ENCODE results near the gene LPCAT1. TPM values are rescaled to one million over a fixed set of nuclear protein-coding genes. Genes with fewer than 3 reads are reported as not detected.

The LPCAT1 gene
- total and polyA plus RNA-seq, 2 experiments from 2014 or later, result 78.0 to 255 TPM

DNA sequence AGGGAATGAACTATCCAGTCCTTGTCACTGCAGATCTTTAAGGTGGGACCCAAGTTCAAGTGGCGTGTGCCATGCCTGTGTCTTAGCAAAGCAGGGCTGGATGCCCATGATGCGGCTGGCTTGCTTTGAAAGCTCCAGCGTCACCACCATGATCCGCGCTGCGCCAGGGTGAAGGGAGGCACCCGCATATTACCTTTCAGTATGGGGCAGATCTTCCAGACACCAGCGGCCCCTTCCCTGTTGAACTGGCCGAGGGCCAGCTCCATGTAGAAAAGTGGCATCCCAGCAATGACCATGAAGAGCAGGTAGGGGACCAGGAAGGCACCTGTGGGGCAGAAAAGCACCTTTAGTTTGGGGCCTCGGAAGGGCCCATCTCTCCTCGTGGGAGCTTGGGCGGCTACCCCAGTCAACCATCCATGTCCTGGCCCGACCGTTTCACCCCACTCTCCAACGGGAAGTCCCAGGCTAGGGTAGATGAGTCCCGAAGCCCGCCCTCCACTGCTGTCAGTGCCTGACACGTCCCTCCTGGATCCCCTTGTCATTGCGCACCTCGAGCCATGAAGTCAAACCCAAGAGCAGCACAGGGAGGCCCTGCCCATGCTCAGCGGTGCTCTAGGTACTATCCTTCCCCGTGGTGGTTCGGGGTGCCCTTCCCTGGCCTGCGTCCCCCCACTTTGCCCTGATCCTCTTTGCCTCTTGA is 82.4 kb downstream of the LPCAT1 start (continued):
- TF ChIP-seq EZH2 (IDR thresholded peaks at IDR 0.05; ENCODE audit: low read depth, unreplicated experiment) (no peak), EZH2phosphoT487 (IDR thresholded peaks at IDR 0.05; ENCODE audit: unreplicated experiment) (no peak), ZNF114 (CRISPR knock-in tag; IDR thresholded peaks at IDR 0.05) (no peak)
- TF ChIP-seq, protein P1, sequence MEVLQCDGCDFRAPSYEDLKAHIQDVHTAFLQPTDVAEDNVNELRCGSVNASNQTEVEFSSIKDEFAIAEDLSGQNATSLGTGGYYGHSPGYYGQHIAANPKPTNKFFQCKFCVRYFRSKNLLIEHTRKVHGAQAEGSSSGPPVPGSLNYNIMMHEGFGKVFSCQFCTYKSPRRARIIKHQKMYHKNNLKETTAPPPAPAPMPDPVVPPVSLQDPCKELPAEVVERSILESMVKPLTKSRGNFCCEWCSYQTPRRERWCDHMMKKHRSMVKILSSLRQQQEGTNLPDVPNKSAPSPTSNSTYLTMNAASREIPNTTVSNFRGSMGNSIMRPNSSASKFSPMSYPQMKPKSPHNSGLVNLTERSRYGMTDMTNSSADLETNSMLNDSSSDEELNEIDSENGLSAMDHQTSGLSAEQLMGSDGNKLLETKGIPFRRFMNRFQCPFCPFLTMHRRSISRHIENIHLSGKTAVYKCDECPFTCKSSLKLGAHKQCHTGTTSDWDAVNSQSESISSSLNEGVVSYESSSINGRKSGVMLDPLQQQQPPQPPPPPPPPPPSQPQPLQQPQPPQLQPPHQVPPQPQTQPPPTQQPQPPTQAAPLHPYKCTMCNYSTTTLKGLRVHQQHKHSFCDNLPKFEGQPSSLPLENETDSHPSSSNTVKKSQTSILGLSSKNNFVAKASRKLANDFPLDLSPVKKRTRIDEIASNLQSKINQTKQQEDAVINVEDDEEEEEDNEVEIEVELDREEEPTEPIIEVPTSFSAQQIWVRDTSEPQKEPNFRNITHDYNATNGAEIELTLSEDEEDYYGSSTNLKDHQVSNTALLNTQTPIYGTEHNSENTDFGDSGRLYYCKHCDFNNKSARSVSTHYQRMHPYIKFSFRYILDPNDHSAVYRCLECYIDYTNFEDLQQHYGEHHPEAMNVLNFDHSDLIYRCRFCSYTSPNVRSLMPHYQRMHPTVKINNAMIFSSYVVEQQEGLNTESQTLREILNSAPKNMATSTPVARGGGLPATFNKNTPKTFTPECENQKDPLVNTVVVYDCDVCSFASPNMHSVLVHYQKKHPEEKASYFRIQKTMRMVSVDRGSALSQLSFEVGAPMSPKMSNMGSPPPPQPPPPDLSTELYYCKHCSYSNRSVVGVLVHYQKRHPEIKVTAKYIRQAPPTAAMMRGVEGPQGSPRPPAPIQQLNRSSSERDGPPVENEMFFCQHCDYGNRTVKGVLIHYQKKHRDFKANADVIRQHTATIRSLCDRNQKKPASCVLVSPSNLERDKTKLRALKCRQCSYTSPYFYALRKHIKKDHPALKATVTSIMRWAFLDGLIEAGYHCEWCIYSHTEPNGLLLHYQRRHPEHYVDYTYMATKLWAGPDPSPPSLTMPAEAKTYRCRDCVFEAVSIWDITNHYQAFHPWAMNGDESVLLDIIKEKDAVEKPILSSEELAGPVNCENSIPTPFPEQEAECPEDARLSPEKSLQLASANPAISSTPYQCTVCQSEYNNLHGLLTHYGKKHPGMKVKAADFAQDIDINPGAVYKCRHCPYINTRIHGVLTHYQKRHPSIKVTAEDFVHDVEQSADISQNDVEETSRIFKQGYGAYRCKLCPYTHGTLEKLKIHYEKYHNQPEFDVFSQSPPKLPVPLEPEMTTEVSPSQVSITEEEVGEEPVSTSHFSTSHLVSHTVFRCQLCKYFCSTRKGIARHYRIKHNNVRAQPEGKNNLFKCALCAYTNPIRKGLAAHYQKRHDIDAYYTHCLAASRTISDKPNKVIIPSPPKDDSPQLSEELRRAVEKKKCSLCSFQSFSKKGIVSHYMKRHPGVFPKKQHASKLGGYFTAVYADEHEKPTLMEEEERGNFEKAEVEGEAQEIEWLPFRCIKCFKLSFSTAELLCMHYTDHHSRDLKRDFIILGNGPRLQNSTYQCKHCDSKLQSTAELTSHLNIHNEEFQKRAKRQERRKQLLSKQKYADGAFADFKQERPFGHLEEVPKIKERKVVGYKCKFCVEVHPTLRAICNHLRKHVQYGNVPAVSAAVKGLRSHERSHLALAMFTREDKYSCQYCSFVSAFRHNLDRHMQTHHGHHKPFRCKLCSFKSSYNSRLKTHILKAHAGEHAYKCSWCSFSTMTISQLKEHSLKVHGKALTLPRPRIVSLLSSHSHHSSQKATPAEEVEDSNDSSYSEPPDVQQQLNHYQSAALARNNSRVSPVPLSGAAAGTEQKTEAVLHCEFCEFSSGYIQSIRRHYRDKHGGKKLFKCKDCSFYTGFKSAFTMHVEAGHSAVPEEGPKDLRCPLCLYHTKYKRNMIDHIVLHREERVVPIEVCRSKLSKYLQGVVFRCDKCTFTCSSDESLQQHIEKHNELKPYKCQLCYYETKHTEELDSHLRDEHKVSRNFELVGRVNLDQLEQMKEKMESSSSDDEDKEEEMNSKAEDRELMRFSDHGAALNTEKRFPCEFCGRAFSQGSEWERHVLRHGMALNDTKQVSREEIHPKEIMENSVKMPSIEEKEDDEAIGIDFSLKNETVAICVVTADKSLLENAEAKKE (CRISPR knock-in tag; IDR thresholded peaks at IDR 0.05), result no peak

DNA sequence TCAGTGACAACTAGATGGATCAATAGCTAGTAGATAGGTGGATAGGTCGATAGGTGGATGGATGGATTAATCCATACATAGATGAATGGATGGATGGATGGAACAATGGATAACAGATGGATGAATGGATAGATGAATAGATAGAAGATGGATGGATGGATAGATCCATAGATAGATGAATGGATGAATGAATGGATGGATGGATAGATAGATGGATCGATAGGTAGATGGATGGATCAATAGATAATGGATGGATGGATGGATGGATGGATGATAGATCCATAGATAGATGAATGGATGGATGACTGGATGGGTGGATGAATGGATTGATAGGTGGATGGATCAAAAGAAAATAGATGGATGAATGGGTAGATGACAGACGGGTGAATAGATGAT is 83.7 kb downstream of the LPCAT1 start:
- peaks cover 4% of the 10 kb centered on the region; the same call in 1 of the 3 replicates for H3K4me1 Mint-ChIP-seq
- Histone ChIP-seq H3K27me3 (ENCODE audit: insufficient read depth) (peaks cover 29% of the 10 kb centered on the region), H3K9me2 (ENCODE audit: insufficient read depth) (peaks cover 8% of the 10 kb centered on the region)
- no peak for TF ChIP-seq CREB1 (CRISPR knock-in tag; IDR thresholded peaks at IDR 0.05; ENCODE audit: low read depth)
- no peak for TF ChIP-seq JUNB (IDR thresholded peaks at IDR 0.05; ENCODE audit: unreplicated experiment)
- TF ChIP-seq ZNF114 (CRISPR knock-in tag; IDR thresholded peaks at IDR 0.05), result no peak
- no peak for TF ChIP-seq NANOG (IDR thresholded peaks at IDR 0.05; ENCODE audit: borderline replicate concordance)
- no peak for TF ChIP-seq POLR2AphosphoS5 (IDR thresholded peaks at IDR 0.05; ENCODE audit: low read depth)
- TF ChIP-seq, protein P1 (CRISPR knock-in tag; IDR thresholded peaks at IDR 0.05), result no peak

More for the DNA sequence above, 83.7 kb downstream of the LPCAT1 start:
- Histone ChIP-seq H3K4me2 (no peak overlapping the region), H3K4me1 (ENCODE audit: insufficient read depth) (no peaks in the 10 kb centered on the region), H4K20me1 (replicated peaks; ENCODE audit: insufficient read depth) (peaks cover 6% of the 10 kb centered on the region), H3K4me3 (no peak overlapping the region), H3K36me3 (ENCODE audit: insufficient read depth) (no peaks in the 10 kb centered on the region), H3K79me2 (replicated peaks; ENCODE audit: insufficient read depth) (no peaks in the 10 kb centered on the region), H2AFZ (no peak overlapping the region), H3F3A (replicated peaks; ENCODE audit: low read depth) (no peaks in the 10 kb centered on the region), H3K27ac (ENCODE audit: low read depth) (no peak overlapping the region)
- H3K27ac Mint-ChIP-seq, result no peak overlapping the region
- H3K9me3 Mint-ChIP-seq, result peaks cover 3% of the 10 kb centered on the region; the same call in 2 of the 3 replicates
- no peak for DNase-seq (ENCODE audit: low spot score)
- H3K27me3 Mint-ChIP-seq (ENCODE audit: insufficient read depth, low read depth, poor library complexity), result peaks cover 35% of the 10 kb centered on the region
- no peak for ATAC-seq
- H3K4me3 Mint-ChIP-seq, result no peak overlapping the region
- no peaks in the 10 kb centered on the region; the same call in 2 of the 3 replicates for H3K36me3 Mint-ChIP-seq (ENCODE audit: low read depth)

All from GM23338 (cell line).